Mesendoderm (in vitro differentiated cells): ENCODE measurements around the gene MED27.
A peak's percentile ranks its signal among the peaks of the same experiment; 100 is the strongest.

Source experiments
- DNase-seq: peaks from one replicate; pipeline ENCODE4 v3.0.0; 2013
- H2AK5ac ChIP-seq: 2 replicates; pipeline ENCODE4 v1.6.1; 2013; ENCODE audit warnings: low read length, inconsistent platforms
- H2BK120ac ChIP-seq: 2 replicates; pipeline ENCODE4 v1.6.1; 2013; ENCODE audit warnings: low read depth, mild to moderate bottlenecking, low read length, moderate library complexity, mixed read lengths
- H2BK15ac ChIP-seq: replicated peaks from 2 replicates; pipeline ENCODE4 v1.6.1; 2013; ENCODE audit warnings: low read depth, mild to moderate bottlenecking, moderate library complexity
- H2BK5ac ChIP-seq: 2 replicates; pipeline ENCODE4 v1.6.1; 2013; ENCODE audit warnings: low read length, inconsistent platforms
- H3K18ac ChIP-seq: 2 replicates; pipeline ENCODE4 v1.6.1; 2013; ENCODE audit warnings: mild to moderate bottlenecking, low read length, mixed read lengths
- H3K23ac ChIP-seq: one replicate; pipeline ENCODE4 v1.6.1; 2013; ENCODE audit warnings: low read length
- H3K27ac ChIP-seq: 2 replicates; pipeline ENCODE4 v1.5.1; 2013; ENCODE audit warnings: low read depth, mild to moderate bottlenecking, inconsistent platforms, low read length, moderate library complexity
- H3K27me3 ChIP-seq: 2 replicates; pipeline ENCODE4 v1.6.1; 2013; ENCODE audit warnings: low read length, control low read depth, mild to moderate bottlenecking, inconsistent platforms; ENCODE audit not compliant: insufficient read depth, poor library complexity
- H3K36me3 ChIP-seq: 2 replicates; pipeline ENCODE4 v1.6.1; 2013; ENCODE audit warnings: low read length, inconsistent platforms; ENCODE audit not compliant: control insufficient read depth, insufficient read depth
- H3K4ac ChIP-seq: one replicate; pipeline ENCODE4 v1.6.1; 2013; ENCODE audit warnings: low read depth, mild to moderate bottlenecking, low read length, moderate library complexity
- H3K4me1 ChIP-seq: 2 replicates; pipeline ENCODE4 v1.6.1; 2013; ENCODE audit warnings: low read depth, low read length, inconsistent platforms; ENCODE audit not compliant: control insufficient read depth
- H3K4me2 ChIP-seq: 2 replicates; pipeline ENCODE4 v1.6.1; 2013; ENCODE audit warnings: low read length
- H3K4me3 ChIP-seq: 2 replicates; pipeline ENCODE4 v1.5.1; 2013; ENCODE audit warnings: mild to moderate bottlenecking, low read length
- H3K56ac ChIP-seq: one replicate; pipeline ENCODE4 v1.6.1; 2013; ENCODE audit warnings: low read length
- H3K79me1 ChIP-seq: 2 replicates; pipeline ENCODE4 v1.6.1; 2013; ENCODE audit warnings: low read length, inconsistent platforms
- H3K79me2 ChIP-seq: 2 replicates; pipeline ENCODE4 v1.6.1; 2013; ENCODE audit warnings: mild to moderate bottlenecking, low read length; ENCODE audit not compliant: control insufficient read depth, insufficient read depth
- H3K9ac ChIP-seq: 2 replicates; pipeline ENCODE4 v1.6.1; 2013; ENCODE audit warnings: low read length, inconsistent platforms
- H4K5ac ChIP-seq: one replicate; pipeline ENCODE4 v1.6.1; 2013; ENCODE audit warnings: low read length
- H4K8ac ChIP-seq: one replicate; pipeline ENCODE4 v1.6.1; 2013; ENCODE audit warnings: low read depth, mild to moderate bottlenecking, control low read depth, low read length, moderate library complexity
- WGBS: extraction: QIAGEN DNeasy Blood & Tissue Kit; methylation state at CpG from one replicate; pipeline ENCODE4 v1.1.7; 2013; ENCODE audit warnings: low lambda C conversion rate, missing lambda C conversion rate; ENCODE audit not compliant: insufficient coverage; ENCODE audit errors: extremely low coverage; 5-methylcytosine and 5-hydroxymethylcytosine counted together

MED27 gene

GRCh38 chr9:131959056-131959455 is 120.6 kb downstream of the MED27 start:
- Histone ChIP-seq H3K4ac (no peak overlapping the region), H2BK120ac (no peak overlapping the region), H3K79me2 (no peaks in the 10 kb centered on the region), H3K4me1 (no peaks in the 10 kb centered on the region), H4K8ac (no peak overlapping the region), H3K9ac (no peak overlapping the region), H3K4me3 (no peak overlapping the region), H2AK5ac (no peak overlapping the region), H2BK5ac (no peak overlapping the region), H3K18ac (no peak overlapping the region), H2BK15ac (no peak overlapping the region), H3K79me1 (no peaks in the 10 kb centered on the region), H3K36me3 (no peaks in the 10 kb centered on the region), H3K27me3 (no peaks in the 10 kb centered on the region), H4K5ac (no peak overlapping the region), H3K27ac (no peak overlapping the region), H3K23ac (no peak overlapping the region), H3K4me2 (no peak overlapping the region), H3K56ac (no peak overlapping the region)
- no peak for DNase-seq
- no CpG with 5 or more reads among the region's 3 CpGs for WGBS

- H3K18ac ChIP-seq, result no peak overlapping the region
- H2BK15ac ChIP-seq, result no peak overlapping the region
- no peak overlapping the region for H3K4me3 ChIP-seq
- no peaks in the 10 kb centered on the region for H3K79me2 ChIP-seq
- no peaks in the 10 kb centered on the region for H3K36me3 ChIP-seq
- H4K5ac ChIP-seq, result no peak overlapping the region
- peak; percentile 46 for DNase-seq
- no peaks in the 10 kb centered on the region for H3K27me3 ChIP-seq
- no peak overlapping the region for H3K9ac ChIP-seq
- H3K4me2 ChIP-seq, result no peak overlapping the region
- H2AK5ac ChIP-seq, result no peak overlapping the region
- H3K56ac ChIP-seq, result no peak overlapping the region
- H2BK5ac ChIP-seq, result no peak overlapping the region
- no peak overlapping the region for H3K27ac ChIP-seq
- H3K4me1 ChIP-seq, result no peaks in the 10 kb centered on the region
- no CpG with 5 or more reads among the region's 1 CpG for WGBS
- no peak overlapping the region for H3K23ac ChIP-seq
- H4K8ac ChIP-seq, result no peak overlapping the region
- no peak overlapping the region for H3K4ac ChIP-seq
- no peak overlapping the region for H2BK120ac ChIP-seq
- no peaks in the 10 kb centered on the region for H3K79me1 ChIP-seq
These were observed 125.4 kb downstream of the MED27 start for GRCh38 chr9:131954299-131954698.

- no peak for DNase-seq
- no peaks in the 10 kb centered on the region for H3K27me3 ChIP-seq
These were observed 127.8 kb downstream of the MED27 start for GRCh38 chr9:131951905-131952304.

GRCh38 chr9:131951155-131951554 is 128.5 kb downstream of the MED27 start:
- no peak overlapping the region for H2BK5ac ChIP-seq
- no CpG with 5 or more reads among the region's 3 CpGs for WGBS
- H3K23ac ChIP-seq, result no peak overlapping the region
- H3K4me1 ChIP-seq, result no peaks in the 10 kb centered on the region
- H3K79me1 ChIP-seq, result no peaks in the 10 kb centered on the region
- no peaks in the 10 kb centered on the region for H3K79me2 ChIP-seq
- H3K27me3 ChIP-seq, result no peaks in the 10 kb centered on the region
- no peak overlapping the region for H3K27ac ChIP-seq
- no peak overlapping the region for H3K4me2 ChIP-seq
- no peak for DNase-seq
- H3K18ac ChIP-seq, result no peak overlapping the region
- H3K36me3 ChIP-seq, result no peaks in the 10 kb centered on the region
- no peak overlapping the region for H3K4me3 ChIP-seq
- H2BK120ac ChIP-seq, result no peak overlapping the region
- H4K5ac ChIP-seq, result no peak overlapping the region
- H3K56ac ChIP-seq, result no peak overlapping the region
- H2AK5ac ChIP-seq, result no peak overlapping the region
- H4K8ac ChIP-seq, result no peak overlapping the region
- H3K4ac ChIP-seq, result no peak overlapping the region
- H3K9ac ChIP-seq, result no peak overlapping the region
- H2BK15ac ChIP-seq, result no peak overlapping the region

More at GRCh38 chr9:131951905-131952304, 127.8 kb downstream of the MED27 start:
- Histone ChIP-seq H3K27ac (no peak overlapping the region), H3K56ac (no peak overlapping the region), H3K79me2 (no peaks in the 10 kb centered on the region), H3K4ac (no peak overlapping the region), H3K79me1 (no peaks in the 10 kb centered on the region), H2BK15ac (no peak overlapping the region), H3K9ac (no peak overlapping the region), H3K36me3 (no peaks in the 10 kb centered on the region), H2AK5ac (no peak overlapping the region), H3K4me2 (no peak overlapping the region), H3K23ac (no peak overlapping the region), H3K4me1 (no peaks in the 10 kb centered on the region), H3K4me3 (no peak overlapping the region), H2BK5ac (no peak overlapping the region), H3K18ac (no peak overlapping the region), H4K5ac (no peak overlapping the region), H2BK120ac (no peak overlapping the region), H4K8ac (no peak overlapping the region)
- WGBS, result no CpG with 5 or more reads among the region's 5 CpGs

GRCh38 chr9:131950487-131950886 is 129.2 kb downstream of the MED27 start:
- Histone ChIP-seq H3K9ac (no peak overlapping the region), H3K27ac (no peak overlapping the region), H3K4me2 (no peak overlapping the region), H4K5ac (no peak overlapping the region), H3K23ac (no peak overlapping the region), H3K79me2 (no peaks in the 10 kb centered on the region), H3K79me1 (no peaks in the 10 kb centered on the region), H3K4ac (no peak overlapping the region), H3K4me1 (no peaks in the 10 kb centered on the region), H3K27me3 (no peaks in the 10 kb centered on the region), H2BK5ac (no peak overlapping the region), H3K56ac (no peak overlapping the region), H3K4me3 (no peak overlapping the region), H2BK120ac (no peak overlapping the region), H4K8ac (no peak overlapping the region), H3K36me3 (no peaks in the 10 kb centered on the region), H3K18ac (no peak overlapping the region), H2BK15ac (no peak overlapping the region), H2AK5ac (no peak overlapping the region)
- no peak for DNase-seq
- whole genome bisulfite sequencing, result no CpG with 5 or more reads among the region's 9 CpGs

- Histone ChIP-seq H2BK15ac (no peak overlapping the region), H3K79me2 (no peaks in the 10 kb centered on the region), H3K56ac (no peak overlapping the region), H4K8ac (no peak overlapping the region), H3K27me3 (no peaks in the 10 kb centered on the region), H3K79me1 (no peaks in the 10 kb centered on the region), H3K9ac (no peak overlapping the region), H2AK5ac (no peak overlapping the region), H3K18ac (no peak overlapping the region), H2BK5ac (no peak overlapping the region), H3K23ac (no peak overlapping the region), H4K5ac (no peak overlapping the region), H3K4me2 (no peak overlapping the region), H3K36me3 (no peaks in the 10 kb centered on the region), H3K27ac (no peak overlapping the region), H3K4me1 (peaks cover 3% of the 10 kb centered on the region), H3K4ac (no peak overlapping the region), H3K4me3 (no peak overlapping the region), H2BK120ac (no peak overlapping the region)
- no CpG with 5 or more reads among the region's 2 CpGs for WGBS
- no peak for DNase-seq
These were observed 133.5 kb downstream of the MED27 start for GRCh38 chr9:131946180-131946579.
